LHCN-M2 (cell line): ENCODE results near the gene ZC3H18. TPM values are rescaled to one million over a fixed set of nuclear protein-coding genes. Genes with fewer than 3 reads are reported as not detected.
A peak's percentile ranks its signal among the peaks of the same experiment; 100 is the strongest.

Source experiments
- DNase-seq: peaks from one replicate; pipeline ENCODE4 v3.0.0-alpha.2; 2012; ENCODE audit warnings: low read depth
- total RNA-seq: library from RNA; depleted of rRNA; stranded (reverse); fragments of >200 nt; gene quantifications from 2 replicates; pipeline ENCODE4 v1.2.3, GENCODE V29; 2014

ZC3H18 gene
- total RNA-seq, 1 experiment from 2014 or later = 20.0 TPM

GRCh38 chr16:88532434-88533241 lies 37.6 kb upstream of the ZC3H18 start:
- no peak for DNase-seq

- DNase-seq = peak; percentile 13
Measured at GRCh38 chr16:88533381-88533917, 36.8 kb upstream of the ZC3H18 start.

DNA sequence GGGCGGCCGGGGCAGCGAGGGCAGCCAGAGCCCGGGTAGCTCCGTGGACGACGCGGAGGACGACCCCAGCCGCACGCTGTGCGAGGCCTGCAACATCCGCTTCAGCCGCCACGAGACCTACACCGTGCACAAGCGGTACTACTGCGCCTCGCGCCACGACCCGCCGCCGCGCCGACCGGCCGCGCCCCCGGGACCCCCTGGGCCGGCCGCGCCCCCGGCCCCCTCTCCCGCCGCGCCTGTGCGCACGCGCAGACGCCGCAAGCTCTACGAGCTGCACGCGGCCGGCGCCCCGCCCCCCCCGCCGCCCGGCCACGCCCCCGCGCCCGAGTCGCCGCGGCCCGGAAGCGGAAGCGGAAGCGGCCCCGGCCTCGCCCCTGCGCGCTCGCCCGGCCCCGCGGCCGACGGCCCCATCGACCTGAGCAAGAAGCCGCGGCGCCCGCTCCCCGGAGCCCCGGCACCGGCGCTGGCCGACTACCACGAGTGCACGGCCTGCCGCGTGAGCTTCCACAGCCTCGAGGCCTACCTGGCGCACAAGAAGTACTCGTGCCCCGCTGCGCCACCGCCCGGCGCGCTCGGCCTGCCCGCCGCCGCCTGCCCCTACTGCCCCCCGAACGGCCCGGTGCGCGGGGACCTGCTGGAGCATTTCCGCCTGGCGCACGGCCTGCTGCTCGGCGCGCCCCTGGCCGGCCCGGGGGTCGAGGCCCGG lies 36.1 kb upstream of the ZC3H18 start:
- peak; percentile 44 for DNase-seq

DNA sequence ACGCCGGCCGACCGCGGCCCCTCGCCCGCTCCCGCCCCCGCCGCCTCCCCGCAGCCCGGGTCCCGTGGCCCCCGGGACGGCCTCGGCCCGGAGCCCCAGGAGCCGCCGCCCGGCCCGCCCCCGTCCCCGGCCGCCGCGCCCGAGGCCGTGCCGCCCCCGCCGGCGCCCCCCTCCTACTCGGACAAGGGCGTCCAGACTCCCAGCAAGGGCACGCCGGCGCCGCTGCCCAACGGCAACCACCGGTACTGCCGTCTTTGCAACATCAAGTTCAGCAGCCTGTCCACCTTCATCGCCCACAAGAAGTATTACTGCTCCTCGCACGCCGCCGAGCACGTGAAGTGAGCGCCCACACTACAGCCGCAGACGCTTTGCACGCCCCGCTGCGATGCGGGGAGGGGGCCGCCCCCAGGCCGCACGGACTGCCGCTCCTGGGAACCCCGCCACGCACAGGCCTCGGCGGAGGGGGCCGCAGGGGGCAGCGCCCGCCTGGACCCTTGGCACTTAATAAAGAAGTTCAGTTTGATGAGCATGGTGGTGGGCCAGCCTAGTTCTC lies 35.5 kb upstream of the ZC3H18 start:
- peak; percentile 36 for DNase-seq

DNA sequence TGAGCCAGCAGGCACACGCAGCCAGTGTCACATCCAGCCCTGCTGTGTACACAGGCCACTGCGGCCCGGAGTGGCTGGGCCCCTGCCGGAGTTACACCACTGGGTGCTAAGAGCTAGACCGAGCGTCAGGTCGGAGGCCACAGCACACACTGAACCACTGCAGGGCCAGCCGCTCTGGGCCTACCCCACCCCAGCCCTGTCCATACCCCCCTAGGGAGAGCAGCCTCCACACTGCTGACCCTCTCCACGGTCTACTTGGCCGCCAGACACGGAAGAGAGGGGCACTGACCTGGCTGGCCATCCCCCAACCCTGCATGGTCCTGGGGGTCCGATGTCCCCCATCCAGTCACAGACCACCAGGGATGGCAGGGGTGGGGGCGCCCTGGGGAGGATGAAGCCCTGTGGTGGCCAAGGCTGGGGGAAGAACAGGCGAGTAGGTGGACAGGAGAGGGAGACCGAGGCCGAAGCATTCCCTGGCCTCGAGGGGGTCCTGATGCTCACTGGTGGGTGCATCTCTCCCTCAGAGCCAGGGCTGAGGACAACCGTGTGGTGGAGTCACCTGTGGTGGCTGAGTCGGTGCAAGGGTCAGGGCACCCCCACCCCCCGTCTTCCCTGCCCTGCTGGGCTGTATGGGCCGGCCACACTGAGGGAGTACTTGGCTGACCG lies 34.9 kb upstream of the ZC3H18 start:
- DNase-seq = no peak

GRCh38 chr16:88535857-88536222 lies 34.4 kb upstream of the ZC3H18 start:
- DNase-seq = no peak

GRCh38 chr16:88536510-88536909 lies 33.7 kb upstream of the ZC3H18 start:
- DNase-seq = no peak

DNA sequence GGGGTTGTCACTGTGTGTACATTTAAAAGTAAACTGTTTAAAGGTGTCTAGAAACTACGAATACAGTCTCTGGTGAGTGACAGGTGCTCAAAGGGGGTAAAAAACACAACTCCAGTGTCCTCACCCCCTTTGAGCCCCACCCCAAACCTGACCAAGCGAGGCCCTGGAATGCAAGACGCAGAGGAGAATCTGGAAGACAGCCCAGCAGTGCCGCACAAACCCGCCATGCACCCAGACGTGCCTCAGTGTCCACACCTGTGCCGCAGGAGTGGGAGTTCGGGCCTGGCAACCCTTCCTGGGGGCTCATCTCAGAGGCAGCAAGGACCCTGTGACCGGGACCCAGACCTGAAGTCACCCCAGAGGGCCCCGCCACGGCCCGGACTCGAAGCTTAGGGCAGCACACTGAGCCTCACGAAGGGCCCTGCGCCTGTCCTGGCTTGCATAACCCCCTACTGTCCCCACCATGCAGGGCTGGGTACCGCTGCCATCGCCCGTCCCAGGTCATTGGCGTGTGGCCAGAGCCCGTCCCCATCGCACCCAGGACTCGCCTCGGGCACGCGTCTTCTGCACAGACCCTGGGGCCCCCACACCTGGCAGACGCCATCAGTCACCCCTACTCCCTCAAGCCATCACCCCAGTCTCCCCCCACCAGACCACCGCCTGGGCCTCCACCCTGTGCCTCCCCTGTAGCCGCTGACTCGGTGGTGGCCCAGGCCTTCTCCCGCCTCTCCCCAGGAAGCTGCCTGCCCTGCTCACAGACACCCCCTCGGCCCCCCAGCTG lies 33.0 kb upstream of the ZC3H18 start:
- DNase-seq = no peak

DNA sequence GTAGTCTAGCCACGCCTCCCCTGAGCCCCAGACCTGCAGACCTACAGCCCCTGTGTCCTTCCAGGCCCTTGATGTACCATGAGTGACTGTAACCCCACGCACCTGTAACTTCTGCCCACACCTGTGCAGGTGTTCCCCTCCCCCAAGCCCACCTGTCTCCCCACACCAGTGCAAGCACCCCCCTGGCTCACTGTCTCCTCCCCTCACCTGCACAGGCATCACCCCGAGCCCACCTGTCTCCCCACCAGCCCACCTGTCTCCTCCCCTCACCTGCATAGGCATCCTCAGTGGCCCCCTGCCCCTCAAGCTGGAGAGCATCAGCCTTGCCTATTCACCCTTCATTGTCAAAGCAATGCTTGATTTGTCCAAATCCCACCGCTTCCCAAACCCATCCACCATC lies 32.3 kb upstream of the ZC3H18 start:
- DNase-seq = no peak

DNA sequence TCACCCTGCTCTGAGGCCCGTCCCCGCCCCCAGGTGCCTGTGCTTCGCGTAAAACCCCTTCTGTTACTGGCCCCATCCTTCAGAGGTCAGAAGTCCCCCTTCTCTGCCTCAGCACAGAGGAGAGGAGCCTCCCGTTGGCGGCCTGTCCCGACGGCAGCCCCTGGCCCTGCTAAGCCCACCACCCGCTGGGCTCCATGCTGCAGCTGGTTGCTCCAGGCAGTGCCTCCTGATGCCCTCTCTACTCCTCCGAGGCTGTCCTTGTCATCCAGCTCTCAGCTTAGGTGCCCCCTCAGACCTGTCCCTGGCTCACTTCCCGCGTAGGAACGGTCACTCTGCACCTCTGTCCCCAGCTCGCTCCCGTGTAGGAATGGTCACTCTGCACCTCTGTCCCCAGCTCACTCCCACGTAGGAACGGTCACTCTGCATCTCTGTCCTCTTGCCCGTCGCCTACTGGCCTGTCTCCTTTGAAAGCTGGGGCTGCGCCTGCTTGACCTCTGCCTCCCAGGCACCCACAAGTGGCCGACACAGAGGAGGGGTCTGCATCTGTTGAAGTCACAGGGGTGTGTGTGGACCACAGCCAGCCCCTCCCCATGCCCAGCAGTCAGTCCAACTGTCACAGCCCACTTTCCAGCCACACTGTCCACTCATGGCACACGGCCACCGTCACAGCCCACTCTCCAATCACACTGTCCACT lies 31.7 kb upstream of the ZC3H18 start:
- DNase-seq = no peak

DNA sequence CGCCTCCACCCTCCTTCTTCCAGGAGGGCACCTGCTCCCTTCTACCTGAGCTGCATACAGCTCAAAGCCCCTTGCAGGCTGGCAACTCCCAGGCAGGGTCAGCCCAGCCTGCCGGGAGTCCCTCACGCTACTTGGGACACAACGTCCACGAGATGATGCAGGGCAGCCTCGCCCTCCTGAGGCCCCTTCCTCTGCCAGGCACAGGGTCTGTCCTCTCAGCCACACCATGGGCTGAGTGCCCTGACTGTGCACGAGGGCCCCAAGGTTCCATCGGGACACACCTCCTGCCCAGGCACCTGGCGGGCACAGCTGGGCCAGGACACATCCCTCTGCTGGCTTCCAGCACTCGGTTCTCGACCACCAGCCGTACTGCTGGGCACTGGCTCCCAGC lies 30.9 kb upstream of the ZC3H18 start:
- no peak for DNase-seq

GRCh38 chr16:88539652-88540345 lies 30.4 kb upstream of the ZC3H18 start:
- DNase-seq = no peak

DNA sequence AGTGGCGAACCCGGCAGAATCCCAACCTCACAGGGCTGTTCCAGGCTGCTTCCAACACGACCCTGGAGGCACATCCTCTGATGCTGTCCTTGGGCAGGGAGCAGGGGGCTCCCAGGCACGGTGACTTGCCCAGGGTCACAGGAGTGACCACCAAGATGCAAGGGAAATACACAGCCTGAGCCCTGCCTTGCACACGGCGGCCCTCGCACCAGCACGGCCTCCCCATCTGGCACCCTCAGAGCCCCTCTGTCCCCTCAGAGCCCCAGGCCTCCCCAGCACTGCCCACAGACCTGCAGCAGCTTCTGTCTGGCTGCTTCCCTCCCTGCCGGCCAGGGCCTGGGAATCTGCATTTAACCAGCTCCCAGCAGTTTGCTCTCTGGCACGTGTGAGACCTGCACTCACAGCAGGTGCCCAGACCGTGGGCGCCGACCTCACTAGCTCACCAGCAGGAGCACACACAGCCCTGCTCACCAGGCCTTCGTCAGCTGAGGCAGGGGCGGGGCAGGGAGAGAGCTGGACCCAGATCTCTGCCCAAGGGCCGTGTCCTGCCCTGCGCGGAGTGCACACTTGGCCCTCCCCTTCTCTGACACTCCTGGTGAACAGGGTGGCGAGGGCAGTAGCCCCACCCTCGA lies 29.7 kb upstream of the ZC3H18 start:
- no peak for DNase-seq

DNA sequence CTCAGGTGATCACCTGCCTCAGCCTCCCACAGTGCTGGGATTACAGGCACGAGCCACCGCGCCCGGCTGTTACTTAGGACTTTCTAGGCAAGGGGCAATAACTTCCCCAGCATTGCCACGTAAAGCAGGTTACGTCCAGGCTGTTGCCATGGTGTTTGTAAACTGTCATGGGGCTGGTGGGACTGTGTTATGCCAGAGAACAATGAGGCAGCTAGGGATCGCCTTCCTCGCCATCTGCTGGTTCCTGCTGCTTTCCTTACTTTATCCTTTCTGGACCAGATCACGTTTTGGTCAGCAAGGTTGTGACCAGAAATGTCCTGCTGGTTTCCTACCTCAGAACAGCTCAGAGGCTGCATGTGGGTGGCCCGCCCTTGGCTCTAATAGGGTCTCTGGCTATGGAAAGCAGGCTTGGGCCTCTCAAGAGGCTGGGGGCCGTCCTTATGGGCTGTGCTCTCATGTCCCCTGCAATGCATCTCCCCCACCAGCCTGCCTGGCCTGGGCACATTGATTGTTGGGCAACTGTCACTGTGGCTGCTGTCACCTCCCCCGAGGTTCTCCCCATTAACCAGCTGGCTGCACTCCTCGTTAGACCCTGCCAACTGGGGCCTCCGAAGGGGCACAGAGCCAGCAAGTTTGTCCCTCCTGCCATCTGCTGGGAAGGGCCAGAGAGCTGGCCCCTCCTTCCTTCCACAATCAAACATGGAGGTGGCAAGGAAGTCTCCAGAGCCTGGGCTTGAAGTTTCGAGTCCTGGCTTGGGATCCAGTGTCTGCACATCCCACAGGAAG lies 28.2 kb upstream of the ZC3H18 start:
- no peak for DNase-seq

DNA sequence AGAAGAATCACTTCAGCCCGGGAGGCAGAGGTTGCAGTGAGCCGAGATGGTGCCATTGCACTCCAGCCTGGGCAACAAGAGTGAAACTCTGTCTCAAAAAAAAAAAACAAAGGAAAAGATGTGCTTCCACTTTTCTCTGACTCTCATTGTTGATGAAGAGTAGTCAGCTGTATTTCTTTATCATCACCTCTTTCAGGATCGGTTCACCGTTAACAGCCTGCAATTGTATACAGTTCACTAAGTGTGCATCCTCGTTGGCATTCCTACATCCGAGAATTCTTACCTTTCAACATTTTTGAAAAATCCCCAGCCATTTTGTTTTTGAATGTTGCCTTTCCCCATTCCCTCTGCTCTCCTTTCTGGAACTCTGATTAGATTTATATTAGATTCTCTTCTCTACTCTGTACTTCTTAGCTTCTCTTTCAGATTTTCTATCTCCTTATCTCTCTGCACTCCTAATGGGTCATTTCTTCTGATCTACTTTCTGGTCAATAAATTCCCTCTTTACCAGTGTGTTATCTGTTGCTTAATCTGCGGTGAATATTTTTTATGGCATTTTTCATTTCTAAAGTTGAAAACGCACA lies 26.9 kb upstream of the ZC3H18 start:
- DNase-seq = no peak

- no peak for DNase-seq
Measured at GRCh38 chr16:88545781-88546180, 24.4 kb upstream of the ZC3H18 start.

DNA sequence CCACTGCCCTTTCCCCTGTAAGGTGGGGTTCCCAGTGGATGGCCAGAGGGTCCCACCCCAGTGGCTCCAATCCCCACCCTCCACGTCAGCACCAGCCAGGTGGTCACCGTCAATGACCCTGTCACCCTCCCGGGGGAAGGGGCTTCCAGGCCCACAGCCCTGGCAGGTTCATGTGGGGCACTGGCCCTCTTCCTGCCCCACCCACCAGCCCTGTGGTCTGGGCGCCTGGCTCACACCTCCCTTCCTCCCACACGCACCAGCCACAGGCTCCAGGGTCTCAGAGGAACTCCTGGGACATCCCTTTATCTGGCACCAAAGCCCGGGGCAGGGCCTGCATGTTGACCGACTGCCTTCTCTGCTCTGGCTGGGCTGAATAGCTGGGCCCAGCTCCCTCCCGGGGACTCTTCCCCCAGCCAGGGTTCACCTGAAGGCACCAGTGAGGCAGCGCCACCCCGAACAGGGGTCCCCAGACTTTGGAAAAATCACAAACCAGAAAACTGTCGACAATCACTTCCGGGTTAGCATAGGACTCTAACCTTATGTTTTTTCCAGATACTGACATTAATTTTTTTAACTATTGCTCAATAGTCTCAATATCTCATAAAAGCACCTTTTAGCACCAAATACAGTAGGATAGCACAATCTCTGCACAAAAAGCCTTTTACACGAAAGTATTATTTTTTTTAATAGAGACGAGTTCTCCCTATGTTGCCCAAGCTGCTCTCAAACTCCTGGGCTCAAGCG lies 21.9 kb upstream of the ZC3H18 start:
- DNase-seq = no peak

- DNase-seq = no peak
Measured at GRCh38 chr16:88548985-88549384, 21.2 kb upstream of the ZC3H18 start.
